ENCODE data around the gene DROSHA. TPM values are rescaled to one million over a fixed set of nuclear protein-coding genes. Genes with fewer than 3 reads are reported as not detected.
"Not testable (repeated sequence)": the region's sequence is repeated elsewhere in the genome, so short reads cannot be mapped to it uniquely, and the experiment has no call there.

DROSHA gene
- total and polyA plus RNA-seq, 2 donors (not counting 3 experiments of a cell fraction or from before 2014, with no cell fraction given), result 49.1 to 96.4 TPM

DNA sequence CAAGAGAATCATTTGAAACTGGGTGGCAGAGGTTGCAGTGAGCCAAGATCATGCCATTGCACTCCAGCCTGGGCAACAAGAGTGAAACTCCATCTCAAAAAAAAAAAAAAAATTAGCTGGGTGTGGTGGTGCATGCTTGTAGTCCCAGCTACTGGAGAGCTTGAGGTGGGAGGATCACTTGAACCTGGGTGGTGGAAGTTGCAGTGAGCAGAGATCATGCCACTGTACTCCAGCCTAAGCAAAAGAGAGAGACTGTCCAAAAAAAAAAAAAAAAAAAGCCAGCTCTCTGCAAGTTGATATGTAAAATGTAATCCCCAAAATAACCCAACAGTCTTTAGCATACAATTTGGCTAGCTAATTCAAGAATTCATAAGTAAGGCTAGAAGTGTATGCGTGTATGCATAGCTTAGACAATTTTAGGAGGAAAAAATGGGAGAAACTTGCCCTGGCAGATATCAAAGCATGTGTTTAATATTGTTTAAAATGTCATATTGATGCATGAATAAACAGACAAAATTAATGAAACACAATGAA lies 36.5 kb upstream of the DROSHA start:
- H3K27ac ChIP-seq (ENCODE audit: insufficient read depth, low read depth, low read length), result no peak overlapping the region
- TF ChIP-seq GATA2 (IDR thresholded peaks at IDR 0.05; ENCODE audit: insufficient read depth, insufficient read length, low read depth, low read length), result no peak
- no peak for TF ChIP-seq MYC (IDR thresholded peaks at IDR 0.05; ENCODE audit: low read depth, low read length)
- TF ChIP-seq POLR2AphosphoS5 (IDR thresholded peaks at IDR 0.05; ENCODE audit: insufficient read depth, low read depth, low read length), result no peak
- no TSS peak for BruUV-seq (replicated peaks)
- no peaks in the 10 kb centered on the region for H3K36me3 ChIP-seq (ENCODE audit: control insufficient read depth in 2 of 2, extremely low read depth in 1 of 2, insufficient read depth in 2 of 2, low read length in 2 of 2)
- no peaks in the 10 kb centered on the region for H3K79me2 ChIP-seq (ENCODE audit: control insufficient read depth, insufficient read depth, low read length)
- no peak for FAIRE-seq
- H4K20me1 ChIP-seq (replicated peaks; ENCODE audit: control insufficient read depth, extremely low read depth, insufficient read depth, low read length), result no peaks in the 10 kb centered on the region
- H3K4me3 ChIP-seq (replicated peaks in 1 of 3; ENCODE audit: insufficient read depth in 1 of 3, low read depth in 1 of 3, low read length in 3 of 3), result no peak overlapping the region
- no peaks in the 10 kb centered on the region for H3K9me1 ChIP-seq (replicated peaks; ENCODE audit: control insufficient read depth, extremely low read depth, insufficient read depth, low read length)
- H3K27me3 ChIP-seq (ENCODE audit: control insufficient read depth in 2 of 2, insufficient read depth in 2 of 2, low read length in 2 of 2), result peaks cover 0 to 1% of the 10 kb centered on the region in 2 experiments
- ChIA-PET CTCF (interaction anchor here (0.6 kb wide), 1 partner anchor 30 kb away, joined by 3 read pairs; no protein-coding TSS in a partner anchor), POLR2A (no interaction called here)
- no peaks in the 10 kb centered on the region for H3K4me1 ChIP-seq (ENCODE audit: control insufficient read depth, extremely low read depth, insufficient read depth, low read length)
- DNase-seq (ENCODE audit: low read depth, low spot score), result no peak
- intact Hi-C loops (cut with micrococcal nuclease), result no loop called here
- H2AFZ ChIP-seq (ENCODE audit: low read depth, low read length), result no peak overlapping the region
- dilution Hi-C loops (cut with MboI; ENCODE audit: extremely low pct_ligation_motif_present, low sequenced_read_pairs), result no loop called here
- H3K9ac ChIP-seq (replicated peaks; ENCODE audit: extremely low read depth, insufficient read depth, low read length), result no peak overlapping the region
- H3K9me3 ChIP-seq (replicated peaks; ENCODE audit: control insufficient read depth, insufficient read depth, low read length), result no peaks in the 10 kb centered on the region
- no peak overlapping the region for H3K4me2 ChIP-seq (ENCODE audit: insufficient read depth, low read length)

DNA sequence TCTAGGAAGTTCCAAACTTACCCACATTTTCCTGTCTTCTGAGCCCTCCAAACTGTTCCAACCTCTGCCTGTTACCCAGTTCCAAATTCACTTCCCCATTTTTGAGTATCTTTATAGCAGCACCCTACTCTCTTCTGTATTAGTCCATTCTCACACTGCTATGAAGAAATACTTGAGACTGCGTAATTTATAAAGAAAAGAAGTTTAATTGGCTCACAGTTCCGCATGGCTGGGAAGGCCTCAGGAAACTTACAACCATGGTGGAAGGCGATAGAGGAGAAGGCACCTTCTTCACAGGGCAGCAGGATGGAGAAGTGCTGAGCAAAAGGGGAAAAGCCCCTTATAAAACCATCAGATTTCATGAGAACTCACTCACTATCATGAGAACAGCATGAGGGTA lies 34.5 kb upstream of the DROSHA start:
- intact Hi-C loops (cut with micrococcal nuclease); dilution Hi-C loops (cut with MboI; ENCODE audit: extremely low pct_ligation_motif_present, low sequenced_read_pairs); H3K27ac ChIP-seq (ENCODE audit: insufficient read depth, low read depth, low read length); H3K9me3 ChIP-seq (replicated peaks; ENCODE audit: control insufficient read depth, insufficient read depth, low read length); H3K4me2 ChIP-seq (ENCODE audit: insufficient read depth, low read length); H2AFZ ChIP-seq (ENCODE audit: low read depth, low read length); H4K20me1 ChIP-seq (replicated peaks; ENCODE audit: control insufficient read depth, extremely low read depth, insufficient read depth, low read length); H3K4me1 ChIP-seq (ENCODE audit: control insufficient read depth, extremely low read depth, insufficient read depth, low read length); BruUV-seq (replicated peaks); POLR2A ChIA-PET; H3K79me2 ChIP-seq (ENCODE audit: control insufficient read depth, insufficient read depth, low read length); FAIRE-seq; CTCF ChIA-PET; H3K9ac ChIP-seq (replicated peaks; ENCODE audit: extremely low read depth, insufficient read depth, low read length); H3K36me3 ChIP-seq (ENCODE audit: control insufficient read depth in 2 of 2, extremely low read depth in 1 of 2, insufficient read depth in 2 of 2, low read length in 2 of 2); DNase-seq (ENCODE audit: low read depth, low spot score); H3K9me1 ChIP-seq (replicated peaks; ENCODE audit: control insufficient read depth, extremely low read depth, insufficient read depth, low read length); H3K27me3 ChIP-seq (ENCODE audit: control insufficient read depth in 2 of 2, insufficient read depth in 2 of 2, low read length in 2 of 2); H3K4me3 ChIP-seq (replicated peaks in 1 of 3; ENCODE audit: insufficient read depth in 1 of 3, low read depth in 1 of 3, low read length in 3 of 3): not testable (repeated sequence)

Measured in endothelial cell of umbilical vein (primary cell).